GM19372 (cell line): ENCODE data around the gene SLIT1.

ENCODE experiments used
- ATAC-seq: cut with Tn5 transposase; IDR thresholded peaks from one replicate; pipeline ENCODE4 v1.9.1; 2021; ENCODE audit warnings: mild to moderate bottlenecking, low read depth, moderate library complexity; ENCODE audit not compliant: unreplicated experiment

Gene SLIT1

DNA sequence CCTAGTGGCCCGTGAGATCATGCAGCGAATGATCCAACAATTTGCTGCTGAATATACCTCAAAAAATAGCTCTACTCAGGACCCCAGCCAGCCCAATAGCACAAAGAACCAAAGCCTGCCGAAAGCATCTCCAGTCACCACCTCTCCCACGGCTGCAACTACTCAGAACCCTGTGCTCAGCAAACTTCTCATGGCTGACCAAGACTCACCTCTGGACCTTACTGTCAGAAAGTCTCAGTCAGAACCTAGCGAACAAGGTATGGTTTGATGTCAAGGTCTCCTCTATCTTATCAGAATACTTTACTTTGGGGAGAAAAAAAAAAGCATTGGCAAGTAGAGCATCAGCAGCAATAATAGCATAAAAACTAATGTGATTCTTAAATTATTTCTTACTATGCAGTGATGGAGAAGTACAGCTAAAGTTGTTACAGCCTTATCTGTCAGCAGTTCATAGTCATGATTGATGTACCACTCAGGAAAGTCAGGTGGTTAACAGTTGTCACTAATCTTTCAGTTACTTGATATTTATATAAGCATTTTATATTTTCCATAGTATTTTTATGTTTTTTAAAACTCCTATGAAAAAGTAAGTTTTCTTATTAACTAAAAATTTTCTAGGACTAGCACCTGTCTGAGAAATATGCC lies 236.6 kb downstream of the SLIT1 start:
- no peak for ATAC-seq
